ENCODE results near the gene C20orf173. TPM values are rescaled to one million over a fixed set of nuclear protein-coding genes. Genes with fewer than 3 reads are reported as not detected.

Gene C20orf173
- total RNA-seq, 1 experiment from 2014 or later, result not detected

- no peak overlapping the region for H2AFZ ChIP-seq (ENCODE audit: low read depth, low read length, poor library complexity, severe bottlenecking)
- no peaks in the 10 kb centered on the region for H3K9me3 ChIP-seq (ENCODE audit: control insufficient read depth in 1 of 2, insufficient read depth in 1 of 2, low read depth in 1 of 2, low read length in 2 of 2)
- RAD21 ChIA-PET (ENCODE audit: low non-redundant PET in 1 of 2, low total read pairs in 2 of 2, uncharacterized antibody in 2 of 2, unreplicated experiment in 2 of 2), result no interaction called here
- ATAC-seq, result no peak
- no peak for DNase-seq (ENCODE audit: low read depth, low spot score)
- CTCF ChIA-PET, result no interaction called here
- no peak overlapping the region for H3K27ac ChIP-seq (ENCODE audit: low read depth, low read length)
- H4K20me1 ChIP-seq (ENCODE audit: insufficient read depth), result no peaks in the 10 kb centered on the region
- peaks cover 14 to 27% of the 10 kb centered on the region in 2 experiments; a peak in 3 of 4 replicates for H3K36me3 ChIP-seq (ENCODE audit: control insufficient read depth in 1 of 2, insufficient read depth in 2 of 2, low read length in 2 of 2)
- peaks cover 0 to 14% of the 10 kb centered on the region in 2 experiments; a peak in 2 of 4 replicates for H3K4me1 ChIP-seq (ENCODE audit: control insufficient read depth in 1 of 2, insufficient read depth in 2 of 2, low read length in 2 of 2)
- no TSS peak for BruUV-seq (replicated peaks)
- no peaks in the 10 kb centered on the region for H3K79me2 ChIP-seq (ENCODE audit: insufficient read depth, low read length)
- TF ChIP-seq CBX3 (IDR thresholded peaks at IDR 0.05; ENCODE audit: low read depth) (no peak), EGR1 (IDR thresholded peaks at IDR 0.05; ENCODE audit: low read depth) (no peak), REST (IDR thresholded peaks at IDR 0.05; ENCODE audit: low read depth) (no peak), ZBTB33 (IDR thresholded peaks at IDR 0.05; ENCODE audit: extremely low read depth, insufficient replicate concordance, low read length) (no peak), ZFX (IDR thresholded peaks at IDR 0.05) (no peak), JUND (IDR thresholded peaks at IDR 0.05) (no peak), SRF (IDR thresholded peaks at IDR 0.05; ENCODE audit: low read depth) (no peak), CTCF (IDR thresholded peaks at IDR 0.05 in 2 of 3, conservative IDR thresholded peaks at IDR 0.05 in 1 of 3; ENCODE audit: borderline replicate concordance in 1 of 3, insufficient read depth in 1 of 3, low read depth in 2 of 3, low read length in 2 of 3) (no peak), SP1 (IDR thresholded peaks at IDR 0.05; ENCODE audit: low read depth) (no peak), POLR2AphosphoS5 (IDR thresholded peaks at IDR 0.05; ENCODE audit: low read depth, low read length) (no peak), POLR2A (IDR thresholded peaks at IDR 0.05; ENCODE audit: borderline replicate concordance, extremely low read depth, insufficient read depth, insufficient read length) (no peak), YY1 (IDR thresholded peaks at IDR 0.05; ENCODE audit: extremely low read depth, insufficient replicate concordance, low read depth, low read length) (no peak)
- H3K27me3 ChIP-seq (ENCODE audit: insufficient read depth, low read length), result no peaks in the 10 kb centered on the region
- POLR2A ChIA-PET, result no interaction called here
- intact Hi-C loops (cut with micrococcal nuclease), result no loop called here
- H3K4me3 ChIP-seq (replicated peaks in 1 of 2; ENCODE audit: low read depth in 1 of 2, low read length in 2 of 2), result no peak overlapping the region
- H3K9ac ChIP-seq (ENCODE audit: low read length), result no peak overlapping the region
- no peak overlapping the region for H3K4me2 ChIP-seq (ENCODE audit: low read length)
- H3K9me2 ChIP-seq (ENCODE audit: insufficient read depth), result no peaks in the 10 kb centered on the region
Observed at GRCh38 chr20:35506179-35506578, 23.3 kb downstream of the C20orf173 start.

All from HCT116 (cell line).